GM12878 (cell line): ENCODE results near the gene C20orf173. TPM values are rescaled to one million over a fixed set of nuclear protein-coding genes. Genes with fewer than 3 reads are reported as not detected.

Source experiments
- CHD2 ChIP-seq: IDR thresholded peaks from 2 replicates; pipeline ENCODE4 v1.6.1; 2011; ENCODE audit warnings: low read depth, low read length, improper control_type of control experiment, borderline replicate concordance
- EED ChIP-seq: sonication (generic); IDR thresholded peaks from 2 replicates; pipeline ENCODE4 v1.6.1; 2016; ENCODE audit warnings: antibody characterized with exemption, low read depth
- ETV6 ChIP-seq, 2 experiments: fragments of 450-650 bp in 1 of 2; IDR thresholded peaks in 1 of 2; conservative IDR thresholded peaks in 1 of 2; 2 replicates each; pipeline ENCODE4 v1.6.1; 2014; ENCODE audit warnings: antibody characterized with exemption in 1 of 2, borderline replicate concordance in 1 of 2, low read depth in 1 of 2, mild to moderate bottlenecking in 1 of 2, moderate library complexity in 1 of 2
- GABPA ChIP-seq: IDR thresholded peaks from 2 replicates; pipeline ENCODE4 v1.6.1; 2014; ENCODE audit warnings: antibody characterized with exemption, low read depth, mild to moderate bottlenecking, inconsistent platforms
- IKZF2 ChIP-seq, 2 experiments: fragments of 450-650 bp; IDR thresholded peaks; 2 replicates each; pipeline ENCODE4 v1.6.1; 2017; ENCODE audit warnings: mild to moderate bottlenecking in 2 of 2, moderate library complexity in 2 of 2
- JUND ChIP-seq: IDR thresholded peaks from 2 replicates; pipeline ENCODE4 v1.6.1; 2012; ENCODE audit warnings: low read depth, mild to moderate bottlenecking, low read length, improper control_type of control experiment, moderate library complexity
- KAT2A ChIP-seq: conservative IDR thresholded peaks from 2 replicates; pipeline ENCODE4 v1.6.1; 2011; ENCODE audit warnings: low read depth, low read length; ENCODE audit not compliant: control insufficient read depth
- KLF5 ChIP-seq: fragments of 450-650 bp; IDR thresholded peaks from 2 replicates; pipeline ENCODE4 v1.6.1; 2014; ENCODE audit warnings: mild to moderate bottlenecking; ENCODE audit not compliant: partially characterized antibody
- MTA2 ChIP-seq: fragments of 450-650 bp; IDR thresholded peaks from 2 replicates; pipeline ENCODE4 v1.6.1; 2016; ENCODE audit warnings: low read depth, mild to moderate bottlenecking, moderate library complexity
- MTA3 ChIP-seq: IDR thresholded peaks from 2 replicates; pipeline ENCODE4 v1.6.1; 2012; ENCODE audit warnings: low read length, inconsistent platforms, borderline replicate concordance
- NFYA ChIP-seq: IDR thresholded peaks from 2 replicates; pipeline ENCODE4 v1.6.1; 2011; ENCODE audit warnings: low read depth, mild to moderate bottlenecking, low read length, improper control_type of control experiment, borderline replicate concordance
- POLR2AphosphoS2 ChIP-seq: IDR thresholded peaks from 2 replicates; pipeline ENCODE4 v1.6.1; 2011; ENCODE audit warnings: low read depth, mild to moderate bottlenecking, low read length, improper control_type of control experiment, moderate library complexity
- RAD21 ChIP-seq: IDR thresholded peaks from 2 replicates; pipeline ENCODE4 v1.6.1; 2011; ENCODE audit warnings: mild to moderate bottlenecking, low read depth, low read length, moderate library complexity; ENCODE audit not compliant: insufficient read depth
- SIX5 ChIP-seq: IDR thresholded peaks from 2 replicates; pipeline ENCODE4 v1.6.1; 2011; ENCODE audit warnings: mild to moderate bottlenecking, low read depth, low read length, moderate library complexity; ENCODE audit not compliant: severe bottlenecking
- SP1 ChIP-seq: IDR thresholded peaks from one replicate; pipeline ENCODE4 v1.6.1; 2011; ENCODE audit warnings: low read depth, low read length
- TARDBP ChIP-seq: IDR thresholded peaks from 2 replicates; pipeline ENCODE4 v1.6.1; 2016; ENCODE audit warnings: borderline replicate concordance
- ZBED1 ChIP-seq: IDR thresholded peaks from 2 replicates; pipeline ENCODE4 v1.6.1; 2016; ENCODE audit warnings: borderline replicate concordance
- ZNF207 ChIP-seq: fragments of 450-650 bp; IDR thresholded peaks from 2 replicates; pipeline ENCODE4 v1.6.1; 2014; ENCODE audit warnings: antibody characterized with exemption, mild to moderate bottlenecking, borderline replicate concordance
- ZNF622 ChIP-seq: fragments of 450-650 bp; IDR thresholded peaks from 2 replicates; pipeline ENCODE4 v1.6.1; 2017; ENCODE audit warnings: mild to moderate bottlenecking, inconsistent platforms
- polyA plus RNA-seq, 11 experiments: library from polyadenylated mRNA; depleted of rRNA in 4 of 11; unstranded in 6 of 11; stranded (reverse) in 5 of 11; fragments of >200 nt; fragmentation: Nextera tagmentation in 4 of 11; fragmentation: Illumina TruSeq in 1 of 11; extraction: Ambion mirVana in 4 of 11; extraction: Trizol in 1 of 11; gene quantifications; 1 replicate in 1 of 11; 2 replicates in 10 of 11; pipeline versions ENCODE4 v1.2.1 to v1.2.3, GENCODE V29; 2011 to 2016; ENCODE audit warnings: inconsistent platforms in 2 of 11, missing spikeins in 2 of 11, low read depth in 1 of 11
- total RNA-seq, 4 experiments: library from RNA; depleted of rRNA in 3 of 4; stranded (reverse); fragments of >200 nt in 3 of 4; fragmentation: Illumina TruSeq in 1 of 4; extraction: Trizol in 1 of 4; gene quantifications; 2 replicates each; pipeline versions ENCODE4 v1.2.1 to v1.2.3, GENCODE V29; 2013 to 2021
- TF ChIP-seq, protein P1 (sequence below), 3 experiments: IDR thresholded peaks in 2 of 3; conservative IDR thresholded peaks in 1 of 3; 2 replicates each; pipeline ENCODE4 v1.5.1; 2011; ENCODE audit warnings: low read depth in 3 of 3, low read length in 3 of 3, mild to moderate bottlenecking in 3 of 3, control low read depth in 2 of 3, moderate library complexity in 2 of 3, inconsistent platforms in 1 of 3, mixed read lengths in 1 of 3; ENCODE audit not compliant: control insufficient read depth in 2 of 3, insufficient read depth in 1 of 3; ENCODE audit errors: extremely low read depth in 1 of 3
- TF ChIP-seq, protein P2 (sequence below): fragments of 450-650 bp; IDR thresholded peaks from 2 replicates; pipeline ENCODE4 v1.6.1; 2017; ENCODE audit warnings: antibody characterized with exemption, mild to moderate bottlenecking, moderate library complexity
- TF ChIP-seq, protein P3 (sequence below): IDR thresholded peaks from 2 replicates; pipeline ENCODE4 v1.6.1; 2012; ENCODE audit warnings: mild to moderate bottlenecking, low read depth, low read length

The C20orf173 gene
- total and polyA plus RNA-seq, 10 of the 15 experiments (the other 5 are each of a cell fraction or from before 2014, with no cell fraction given), result not detected

DNA sequence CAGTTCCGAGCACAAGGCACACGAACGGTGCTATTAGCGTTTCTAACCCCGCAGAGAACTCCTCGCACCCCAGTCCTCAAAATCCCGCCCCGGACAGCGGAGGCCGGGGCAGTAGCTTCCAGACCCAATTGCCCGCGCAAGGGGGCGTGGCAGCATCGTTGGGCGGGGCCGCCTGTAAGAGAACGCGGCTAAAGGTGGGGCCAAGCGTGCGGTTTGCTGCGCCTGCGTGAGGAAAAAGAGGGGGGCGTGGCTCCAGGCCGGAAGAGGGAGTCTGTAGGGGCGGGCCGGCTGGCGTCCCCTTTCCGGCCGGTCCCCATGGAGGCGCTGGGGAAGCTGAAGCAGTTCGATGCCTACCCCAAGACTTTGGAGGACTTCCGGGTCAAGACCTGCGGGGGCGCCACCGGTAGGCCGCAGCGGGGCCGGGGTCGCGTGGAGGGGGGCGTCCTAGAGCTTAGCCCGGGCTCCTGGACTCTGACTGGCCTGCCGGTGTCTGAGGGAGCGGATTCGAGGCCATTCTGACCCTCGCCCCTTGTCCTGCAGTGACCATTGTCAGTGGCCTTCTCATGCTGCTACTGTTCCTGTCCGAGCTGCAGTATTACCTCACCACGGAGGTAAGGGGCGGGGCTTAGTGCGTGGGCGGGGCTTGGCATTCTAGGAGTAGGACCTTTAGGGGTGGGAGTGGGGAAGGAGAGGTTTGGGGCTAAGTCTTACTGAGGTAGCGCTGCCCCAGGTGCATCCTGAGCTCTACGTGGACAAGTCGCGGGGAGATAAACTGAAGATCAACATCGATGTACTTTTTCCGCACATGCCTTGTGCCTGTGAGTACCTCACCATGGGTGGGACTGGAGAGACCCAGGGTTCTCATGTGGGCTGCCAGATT is 12.6 kb upstream of the C20orf173 start, which contains the start of gene ERGIC3 (continued):
- no peak for TF ChIP-seq IKZF2 (IDR thresholded peaks at IDR 0.05)
- TF ChIP-seq MTA3, result no peak
- TF ChIP-seq, protein P1, sequence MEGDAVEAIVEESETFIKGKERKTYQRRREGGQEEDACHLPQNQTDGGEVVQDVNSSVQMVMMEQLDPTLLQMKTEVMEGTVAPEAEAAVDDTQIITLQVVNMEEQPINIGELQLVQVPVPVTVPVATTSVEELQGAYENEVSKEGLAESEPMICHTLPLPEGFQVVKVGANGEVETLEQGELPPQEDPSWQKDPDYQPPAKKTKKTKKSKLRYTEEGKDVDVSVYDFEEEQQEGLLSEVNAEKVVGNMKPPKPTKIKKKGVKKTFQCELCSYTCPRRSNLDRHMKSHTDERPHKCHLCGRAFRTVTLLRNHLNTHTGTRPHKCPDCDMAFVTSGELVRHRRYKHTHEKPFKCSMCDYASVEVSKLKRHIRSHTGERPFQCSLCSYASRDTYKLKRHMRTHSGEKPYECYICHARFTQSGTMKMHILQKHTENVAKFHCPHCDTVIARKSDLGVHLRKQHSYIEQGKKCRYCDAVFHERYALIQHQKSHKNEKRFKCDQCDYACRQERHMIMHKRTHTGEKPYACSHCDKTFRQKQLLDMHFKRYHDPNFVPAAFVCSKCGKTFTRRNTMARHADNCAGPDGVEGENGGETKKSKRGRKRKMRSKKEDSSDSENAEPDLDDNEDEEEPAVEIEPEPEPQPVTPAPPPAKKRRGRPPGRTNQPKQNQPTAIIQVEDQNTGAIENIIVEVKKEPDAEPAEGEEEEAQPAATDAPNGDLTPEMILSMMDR (IDR thresholded peaks at IDR 0.05 in 2 of 3, conservative IDR thresholded peaks at IDR 0.05 in 1 of 3; ENCODE audit: control insufficient read depth in 2 of 3, extremely low read depth in 1 of 3, insufficient read depth in 1 of 3, low read depth in 3 of 3, low read length in 3 of 3), result no peak
- TF ChIP-seq, protein P2, sequence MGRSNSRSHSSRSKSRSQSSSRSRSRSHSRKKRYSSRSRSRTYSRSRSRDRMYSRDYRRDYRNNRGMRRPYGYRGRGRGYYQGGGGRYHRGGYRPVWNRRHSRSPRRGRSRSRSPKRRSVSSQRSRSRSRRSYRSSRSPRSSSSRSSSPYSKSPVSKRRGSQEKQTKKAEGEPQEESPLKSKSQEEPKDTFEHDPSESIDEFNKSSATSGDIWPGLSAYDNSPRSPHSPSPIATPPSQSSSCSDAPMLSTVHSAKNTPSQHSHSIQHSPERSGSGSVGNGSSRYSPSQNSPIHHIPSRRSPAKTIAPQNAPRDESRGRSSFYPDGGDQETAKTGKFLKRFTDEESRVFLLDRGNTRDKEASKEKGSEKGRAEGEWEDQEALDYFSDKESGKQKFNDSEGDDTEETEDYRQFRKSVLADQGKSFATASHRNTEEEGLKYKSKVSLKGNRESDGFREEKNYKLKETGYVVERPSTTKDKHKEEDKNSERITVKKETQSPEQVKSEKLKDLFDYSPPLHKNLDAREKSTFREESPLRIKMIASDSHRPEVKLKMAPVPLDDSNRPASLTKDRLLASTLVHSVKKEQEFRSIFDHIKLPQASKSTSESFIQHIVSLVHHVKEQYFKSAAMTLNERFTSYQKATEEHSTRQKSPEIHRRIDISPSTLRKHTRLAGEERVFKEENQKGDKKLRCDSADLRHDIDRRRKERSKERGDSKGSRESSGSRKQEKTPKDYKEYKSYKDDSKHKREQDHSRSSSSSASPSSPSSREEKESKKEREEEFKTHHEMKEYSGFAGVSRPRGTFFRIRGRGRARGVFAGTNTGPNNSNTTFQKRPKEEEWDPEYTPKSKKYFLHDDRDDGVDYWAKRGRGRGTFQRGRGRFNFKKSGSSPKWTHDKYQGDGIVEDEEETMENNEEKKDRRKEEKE, result no peak
- TF ChIP-seq GABPA, result peak; percentile 89
- no peak for TF ChIP-seq ETV6 (conservative IDR thresholded peaks at IDR 0.05 in 1 of 2, IDR thresholded peaks at IDR 0.05 in 1 of 2; ENCODE audit: borderline replicate concordance in 1 of 2, low read depth in 1 of 2)
- no peak for TF ChIP-seq EED
- TF ChIP-seq ZNF207, result no peak
- TF ChIP-seq SIX5, result no peak
- TF ChIP-seq MTA2, result peak; percentile 41; the same call in 1 of the 2 replicates
- no peak for TF ChIP-seq ZBED1
- TF ChIP-seq TARDBP, result no peak
- no peak for TF ChIP-seq NFYA
- TF ChIP-seq RAD21, result no peak
- no peak for TF ChIP-seq KLF5
- no peak for TF ChIP-seq ZNF622
- TF ChIP-seq, protein P3, sequence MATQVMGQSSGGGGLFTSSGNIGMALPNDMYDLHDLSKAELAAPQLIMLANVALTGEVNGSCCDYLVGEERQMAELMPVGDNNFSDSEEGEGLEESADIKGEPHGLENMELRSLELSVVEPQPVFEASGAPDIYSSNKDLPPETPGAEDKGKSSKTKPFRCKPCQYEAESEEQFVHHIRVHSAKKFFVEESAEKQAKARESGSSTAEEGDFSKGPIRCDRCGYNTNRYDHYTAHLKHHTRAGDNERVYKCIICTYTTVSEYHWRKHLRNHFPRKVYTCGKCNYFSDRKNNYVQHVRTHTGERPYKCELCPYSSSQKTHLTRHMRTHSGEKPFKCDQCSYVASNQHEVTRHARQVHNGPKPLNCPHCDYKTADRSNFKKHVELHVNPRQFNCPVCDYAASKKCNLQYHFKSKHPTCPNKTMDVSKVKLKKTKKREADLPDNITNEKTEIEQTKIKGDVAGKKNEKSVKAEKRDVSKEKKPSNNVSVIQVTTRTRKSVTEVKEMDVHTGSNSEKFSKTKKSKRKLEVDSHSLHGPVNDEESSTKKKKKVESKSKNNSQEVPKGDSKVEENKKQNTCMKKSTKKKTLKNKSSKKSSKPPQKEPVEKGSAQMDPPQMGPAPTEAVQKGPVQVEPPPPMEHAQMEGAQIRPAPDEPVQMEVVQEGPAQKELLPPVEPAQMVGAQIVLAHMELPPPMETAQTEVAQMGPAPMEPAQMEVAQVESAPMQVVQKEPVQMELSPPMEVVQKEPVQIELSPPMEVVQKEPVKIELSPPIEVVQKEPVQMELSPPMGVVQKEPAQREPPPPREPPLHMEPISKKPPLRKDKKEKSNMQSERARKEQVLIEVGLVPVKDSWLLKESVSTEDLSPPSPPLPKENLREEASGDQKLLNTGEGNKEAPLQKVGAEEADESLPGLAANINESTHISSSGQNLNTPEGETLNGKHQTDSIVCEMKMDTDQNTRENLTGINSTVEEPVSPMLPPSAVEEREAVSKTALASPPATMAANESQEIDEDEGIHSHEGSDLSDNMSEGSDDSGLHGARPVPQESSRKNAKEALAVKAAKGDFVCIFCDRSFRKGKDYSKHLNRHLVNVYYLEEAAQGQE, result no peak
- TF ChIP-seq KAT2A, result no peak
- TF ChIP-seq JUND, result no peak
- TF ChIP-seq CHD2, result no peak
- TF ChIP-seq SP1, result peak; percentile 67
- TF ChIP-seq POLR2AphosphoS2, result 0 out of 2 replicates have a peak, but pooled peaks have one; percentile 54
